Thymus (tissue), 14 donors: Measurements from ENCODE around the gene DPP6. TPM values are rescaled to one million over a fixed set of nuclear protein-coding genes. Genes with fewer than 3 reads are reported as not detected.
"Not testable (repeated sequence)": the region's sequence is repeated elsewhere in the genome, so short reads cannot be mapped to it uniquely, and the experiment has no call there.

Experiments used
- DNase-seq, 9 donors: peaks; one replicate each; pipeline ENCODE4 v3.0.0-alpha.2; 2013; ENCODE audit warnings: low spot score in 9 of 9, low read depth in 6 of 9, missing footprints in 1 of 9
- H3K27ac ChIP-seq, 2 donors: one replicate each; pipeline ENCODE4 v1.5.1; 2013; ENCODE audit warnings: control low read depth in 1 of 2, low read depth in 1 of 2, low read length in 1 of 2, mild to moderate bottlenecking in 1 of 2, moderate library complexity in 1 of 2
- H3K27me3 ChIP-seq, 2 donors: one replicate each; pipeline ENCODE4 v1.5.1; 2013; ENCODE audit warnings: low read length in 1 of 2; ENCODE audit not compliant: control insufficient read depth in 2 of 2, insufficient read depth in 1 of 2
- H3K36me3 ChIP-seq, 2 donors: one replicate each; pipeline ENCODE4 v1.5.1; 2013; ENCODE audit warnings: low read length in 1 of 2, mild to moderate bottlenecking in 1 of 2, moderate library complexity in 1 of 2; ENCODE audit not compliant: control insufficient read depth in 2 of 2, insufficient read depth in 2 of 2
- H3K4me1 ChIP-seq, 2 donors: one replicate each; pipeline ENCODE4 v1.5.1; 2013; ENCODE audit warnings: low read length in 2 of 2; ENCODE audit not compliant: control insufficient read depth in 2 of 2, insufficient read depth in 2 of 2
- H3K4me3 ChIP-seq, 2 donors: one replicate each; pipeline ENCODE4 v1.5.1; 2013; ENCODE audit warnings: low read length in 2 of 2, control low read depth in 1 of 2, mild to moderate bottlenecking in 1 of 2
- H3K9me3 ChIP-seq, 2 donors: one replicate each; pipeline ENCODE4 v1.5.1; 2013; ENCODE audit warnings: low read length in 1 of 2, mild to moderate bottlenecking in 1 of 2; ENCODE audit not compliant: control insufficient read depth in 2 of 2, insufficient read depth in 1 of 2
- WGBS: extraction: QIAGEN DNeasy Blood & Tissue Kit; methylation state at CpG from one replicate; pipeline ENCODE4 v1.1.7; 2013; 5-methylcytosine and 5-hydroxymethylcytosine counted together
- long read RNA-seq, 10 donors: transcript quantifications; one replicate each; lab custom pipeline, GENCODE V29; 2026
- polyA plus RNA-seq: library from polyadenylated mRNA; stranded (reverse); fragments of 200-250 nt; gene quantifications from one replicate; pipeline ENCODE4 v1.2.3, GENCODE V29; 2013
- total RNA-seq: library from RNA; stranded (reverse); fragments of 120-200 nt; gene quantifications from one replicate; pipeline ENCODE4 v1.2.4, GENCODE V29; 2013
- donor health status: healthy.

Gene DPP6
- total RNA-seq (4.5 TPM), polyA plus RNA-seq (0.75 TPM)
- long read RNA-seq, donor 1, result 0 reads
- long read RNA-seq, donor 2, result 0 reads
- long read RNA-seq, donor 3, result 0 reads
- long read RNA-seq, donor 4, result 0 reads
- long read RNA-seq, donor 5, full-length matches to known transcripts, result 1 of 8 reads
- long read RNA-seq, donor 5, partial matches to known transcripts, result 7 of 8 reads
- long read RNA-seq, donor 5, other reads (novel, unspliced or antisense), result 0 of 8 reads
- long read RNA-seq, donor 6, result 0 reads
- long read RNA-seq, donor 7, partial matches to known transcripts, result 0 of 1 reads
- long read RNA-seq, donor 7, other reads (novel, unspliced or antisense), result 0 of 1 reads
- long read RNA-seq, donor 8, result 0 reads
- long read RNA-seq, donor 9, result 0 reads
- long read RNA-seq, donor 10, result 0 reads

DNA sequence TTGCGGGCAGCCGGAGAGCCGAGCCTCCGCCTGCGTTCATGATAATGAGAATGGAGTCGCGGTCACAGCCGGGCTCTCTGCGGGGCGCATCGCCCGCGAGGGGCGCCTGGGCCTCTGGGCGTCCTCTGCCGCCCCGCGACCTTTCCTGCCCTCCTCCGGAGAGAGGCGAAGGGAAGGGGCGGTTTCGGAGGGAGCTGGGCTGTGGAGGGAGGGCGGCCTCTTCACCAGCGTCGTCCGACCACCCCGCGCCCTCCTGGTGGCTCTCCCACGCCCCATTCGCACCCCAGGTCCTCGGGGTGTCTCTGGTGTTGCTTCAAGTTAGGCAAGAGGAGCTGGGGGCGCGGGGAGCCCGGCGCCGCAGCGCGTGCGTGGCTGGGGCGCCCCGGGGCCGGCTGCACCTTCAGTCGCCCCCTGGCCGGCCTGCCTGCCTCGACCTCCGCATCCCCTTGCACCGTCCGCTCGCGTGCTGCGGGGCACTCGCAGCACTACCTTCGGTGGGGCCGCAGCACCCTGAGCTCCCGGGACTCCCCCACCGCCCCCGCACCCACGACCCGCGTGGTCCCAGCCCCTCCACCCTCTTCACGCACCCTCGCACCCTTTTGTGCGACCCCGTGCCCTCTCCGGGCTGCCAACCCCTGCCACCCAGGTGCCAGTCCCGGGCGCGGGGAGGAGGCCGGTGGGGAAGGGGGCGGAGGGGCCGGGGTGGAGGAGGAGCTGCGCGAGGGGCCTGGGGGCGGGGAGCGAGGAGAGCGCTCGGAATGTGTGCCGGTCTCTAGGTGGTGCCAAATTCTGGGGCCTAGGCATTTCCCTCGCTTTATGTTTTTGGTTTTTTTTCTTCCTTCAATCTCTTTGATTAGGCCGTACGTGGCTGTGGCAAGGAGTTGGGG lies at the start of gene DPP6:
Gene DPP6 (plus strand): TSS at position 756 of the 887 bp plus-strand sequence.
- H3K4me3 ChIP-seq, H3K27ac ChIP-seq, DNase-seq, H3K9me3 ChIP-seq, H3K4me1 ChIP-seq, H3K36me3 ChIP-seq: not testable (repeated sequence)
- WGBS, result 4% methylated on average over 68 of the region's 81 CpGs
- H3K27me3 ChIP-seq, result peaks cover 3 to 18% of the 10 kb centered on the region in 2 donors

- H3K9me3 ChIP-seq, H3K27ac ChIP-seq, H3K36me3 ChIP-seq, H3K27me3 ChIP-seq, DNase-seq, H3K4me3 ChIP-seq, H3K4me1 ChIP-seq: not testable (repeated sequence)
- 73% methylated on average over 2 of the region's 3 CpGs for WGBS
These were observed 42.7 kb upstream of the DPP6 start for GRCh38 chr7:154009423-154009911.

DNA sequence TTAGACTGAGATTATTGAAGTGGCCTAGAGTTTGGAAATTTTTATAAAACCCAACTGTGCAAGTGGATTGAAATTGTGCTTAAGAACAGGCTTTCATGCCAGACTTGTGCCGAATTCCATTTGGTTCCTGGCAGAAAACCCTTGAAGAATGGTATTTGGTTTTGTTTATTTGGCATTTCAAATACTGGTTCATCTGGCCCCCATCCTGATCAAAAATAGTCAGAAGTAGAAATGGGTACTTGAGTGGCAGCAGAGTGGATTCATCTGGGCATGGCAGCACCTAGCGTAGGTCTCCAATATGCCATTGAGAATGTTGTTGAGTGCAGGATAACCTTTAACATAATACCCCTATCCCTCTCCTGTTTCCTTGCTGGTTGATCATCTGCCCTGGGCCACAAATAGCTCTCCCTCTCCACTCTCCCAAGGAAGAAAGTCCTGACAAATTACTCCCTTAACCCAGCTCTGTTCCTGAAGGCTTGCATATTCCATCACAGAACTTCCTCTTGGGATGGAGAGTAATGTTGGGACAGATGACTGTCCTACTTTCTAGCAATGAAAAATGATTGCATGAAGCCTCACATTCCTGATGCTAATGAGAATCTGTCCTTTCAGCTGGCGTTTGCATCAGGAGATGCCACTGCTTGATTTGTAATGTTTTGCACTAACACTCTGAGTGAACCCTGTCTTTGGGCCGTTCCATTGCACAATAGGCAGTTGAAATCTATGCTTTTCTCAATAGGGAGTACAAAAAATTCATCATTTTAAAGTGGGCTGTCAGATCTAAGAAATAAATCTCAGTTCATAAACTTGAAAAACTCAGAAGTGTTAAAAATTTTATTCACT lies 41.3 kb upstream of the DPP6 start:
- WGBS, result 91% methylated on average over 4 of the region's 4 CpGs

DNA sequence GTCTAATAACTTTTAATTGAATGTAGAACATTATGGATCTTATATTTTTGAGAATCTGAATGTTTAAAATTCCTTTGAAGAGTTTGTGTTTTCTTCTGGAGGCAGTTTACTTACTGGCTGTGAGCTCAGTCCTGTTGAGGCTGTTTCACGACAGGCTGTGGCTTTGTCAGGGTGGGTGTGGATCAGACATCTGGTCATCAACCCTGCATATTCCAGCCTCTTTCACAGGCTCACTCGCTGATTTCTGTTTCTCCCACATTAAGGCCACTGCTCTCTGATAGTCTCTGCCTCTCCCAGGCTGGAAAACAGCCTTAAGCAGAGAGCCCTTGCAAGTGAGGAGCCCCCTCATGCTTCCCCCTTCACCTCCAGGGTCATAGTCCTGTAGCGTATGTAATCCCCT lies 39.4 kb upstream of the DPP6 start:
- DNase-seq, H3K27ac ChIP-seq, H3K27me3 ChIP-seq, H3K4me1 ChIP-seq, H3K4me3 ChIP-seq, H3K36me3 ChIP-seq, H3K9me3 ChIP-seq: not testable (repeated sequence)
- WGBS, result 70% methylated on average over 3 of the region's 3 CpGs

More for the DNA sequence above, 41.3 kb upstream of the DPP6 start:
- not testable (repeated sequence) for H3K27ac ChIP-seq, H3K9me3 ChIP-seq, H3K27me3 ChIP-seq, H3K4me1 ChIP-seq, H3K36me3 ChIP-seq, H3K4me3 ChIP-seq, DNase-seq

GRCh38 chr7:154015636-154016035 lies 36.6 kb upstream of the DPP6 start:
- not testable (repeated sequence) for H3K36me3 ChIP-seq, H3K4me1 ChIP-seq, H3K27me3 ChIP-seq, H3K9me3 ChIP-seq, H3K4me3 ChIP-seq, DNase-seq, H3K27ac ChIP-seq
- 94% methylated on average over 6 of the region's 6 CpGs for WGBS

- H3K27me3 ChIP-seq, H3K36me3 ChIP-seq, H3K27ac ChIP-seq, H3K4me1 ChIP-seq, DNase-seq, H3K4me3 ChIP-seq, H3K9me3 ChIP-seq: not testable (repeated sequence)
- WGBS, result 93% methylated on average over 2 of the region's 2 CpGs
These were observed 33.8 kb upstream of the DPP6 start for GRCh38 chr7:154018354-154018753.

GRCh38 chr7:154027805-154028204 lies 24.4 kb upstream of the DPP6 start:
- DNase-seq, H3K4me3 ChIP-seq, H3K27me3 ChIP-seq, H3K4me1 ChIP-seq, H3K27ac ChIP-seq, H3K36me3 ChIP-seq, H3K9me3 ChIP-seq: not testable (repeated sequence)
- WGBS, result 89% methylated on average over 8 of the region's 8 CpGs

DNA sequence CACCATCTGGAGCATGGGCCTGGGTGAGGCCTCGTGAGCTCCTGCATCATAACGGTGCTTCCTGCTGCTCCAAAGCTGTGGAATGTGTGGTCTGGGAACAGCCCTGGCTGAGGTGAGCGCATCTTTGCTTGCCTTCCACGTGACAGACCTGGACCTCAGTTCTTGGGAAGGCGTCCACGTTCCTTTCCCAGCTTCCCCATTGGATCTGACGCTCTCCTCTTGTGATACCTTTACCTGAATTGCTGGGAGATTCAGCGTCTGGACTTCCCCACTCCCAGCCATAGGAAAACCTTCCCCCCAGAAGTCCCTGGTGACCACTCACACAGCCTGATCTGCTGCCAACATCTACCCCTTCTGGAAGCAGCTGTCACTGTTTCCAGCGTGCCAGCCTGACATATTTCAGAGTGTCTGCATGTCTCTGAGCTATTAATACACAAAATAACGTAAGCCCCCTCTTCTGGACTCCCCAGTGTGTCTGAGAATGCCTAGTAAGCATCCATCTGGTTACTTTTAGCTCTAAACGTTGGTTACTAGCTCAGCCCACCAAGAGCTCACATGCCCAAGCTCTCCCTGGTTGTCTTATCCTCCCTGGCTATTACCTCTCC lies 21.6 kb upstream of the DPP6 start:
- not testable (repeated sequence) for H3K4me1 ChIP-seq, H3K27ac ChIP-seq, H3K27me3 ChIP-seq, H3K9me3 ChIP-seq, H3K4me3 ChIP-seq, H3K36me3 ChIP-seq, DNase-seq
- 84% methylated on average over 11 of the region's 11 CpGs for WGBS
